ENCODE data around the gene PNPLA5. TPM values are rescaled to one million over a fixed set of nuclear protein-coding genes. Genes with fewer than 3 reads are reported as not detected.
A peak's percentile ranks its signal among the peaks of the same experiment; 100 is the strongest.

PNPLA5 gene
- total RNA-seq, 1 donor from 2014 or later, result not detected

DNA sequence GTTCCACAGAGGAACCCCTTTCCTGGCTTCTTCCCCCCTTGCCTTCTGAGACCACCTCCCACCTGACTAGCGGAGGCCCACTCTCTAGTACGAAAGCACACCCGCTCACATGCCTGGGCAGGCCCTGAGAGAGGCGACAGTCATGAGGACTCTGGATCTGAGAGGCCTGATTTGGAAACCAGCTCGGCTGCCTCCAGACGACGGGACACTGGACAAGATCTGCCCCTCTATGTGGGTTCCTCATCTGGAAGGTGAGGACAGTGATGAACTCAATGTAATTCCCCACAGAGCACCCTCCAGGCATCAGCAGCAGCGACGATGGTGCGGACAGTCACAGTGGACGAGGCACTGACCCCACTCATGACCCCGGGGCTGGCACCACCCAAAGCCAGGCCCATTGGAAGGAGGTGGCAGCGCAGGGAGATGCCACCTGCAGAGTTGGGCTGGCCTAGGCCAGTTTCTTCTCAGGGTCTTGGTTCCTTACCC is 37.0 kb downstream of the PNPLA5 start:
- no peak for DNase-seq (ENCODE audit: low read depth in 2 of 2)

GRCh38 chr22:43854121-43854785 is 37.6 kb downstream of the PNPLA5 start:
- DNase-seq (ENCODE audit: low read depth in 2 of 2), result no peak

DNA sequence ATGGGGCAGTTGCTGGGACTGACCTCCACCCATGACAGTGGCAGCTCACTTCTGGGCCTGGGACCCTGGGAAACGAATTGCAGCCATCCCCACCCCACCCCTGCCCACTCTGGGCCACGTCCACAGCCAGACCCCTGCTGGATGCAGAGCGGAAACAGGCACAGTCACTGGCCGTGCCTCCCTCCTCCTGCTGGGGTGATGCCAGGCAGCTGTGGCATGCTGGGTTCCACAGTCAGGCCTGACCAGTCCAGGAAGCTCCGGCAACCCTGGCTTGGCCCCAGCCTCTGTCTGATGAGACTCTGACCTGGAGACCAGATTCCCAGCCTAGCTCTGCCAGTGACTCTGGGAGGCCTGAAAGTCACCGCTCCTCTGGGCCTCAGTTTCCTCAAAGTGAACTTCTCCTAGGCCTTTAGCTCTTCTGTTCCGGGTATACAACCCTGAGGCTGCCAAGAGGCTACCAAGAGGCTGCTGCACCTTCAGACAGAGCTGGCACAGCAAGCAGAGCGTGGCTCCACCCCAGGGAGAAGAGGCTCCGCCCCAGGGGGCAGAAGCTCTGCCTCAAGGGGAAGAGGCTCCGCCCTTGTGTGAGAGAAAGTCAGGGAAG is 38.4 kb downstream of the PNPLA5 start:
- DNase-seq (ENCODE audit: low read depth in 2 of 2), result no peak

- DNase-seq (ENCODE audit: low read depth in 2 of 2), result no peak
Measured at GRCh38 chr22:43852573-43853327, 39.1 kb downstream of the PNPLA5 start.

- DNase-seq (ENCODE audit: low read depth in 2 of 2), result no peak
Measured at GRCh38 chr22:43851979-43852307, 39.9 kb downstream of the PNPLA5 start.

DNA sequence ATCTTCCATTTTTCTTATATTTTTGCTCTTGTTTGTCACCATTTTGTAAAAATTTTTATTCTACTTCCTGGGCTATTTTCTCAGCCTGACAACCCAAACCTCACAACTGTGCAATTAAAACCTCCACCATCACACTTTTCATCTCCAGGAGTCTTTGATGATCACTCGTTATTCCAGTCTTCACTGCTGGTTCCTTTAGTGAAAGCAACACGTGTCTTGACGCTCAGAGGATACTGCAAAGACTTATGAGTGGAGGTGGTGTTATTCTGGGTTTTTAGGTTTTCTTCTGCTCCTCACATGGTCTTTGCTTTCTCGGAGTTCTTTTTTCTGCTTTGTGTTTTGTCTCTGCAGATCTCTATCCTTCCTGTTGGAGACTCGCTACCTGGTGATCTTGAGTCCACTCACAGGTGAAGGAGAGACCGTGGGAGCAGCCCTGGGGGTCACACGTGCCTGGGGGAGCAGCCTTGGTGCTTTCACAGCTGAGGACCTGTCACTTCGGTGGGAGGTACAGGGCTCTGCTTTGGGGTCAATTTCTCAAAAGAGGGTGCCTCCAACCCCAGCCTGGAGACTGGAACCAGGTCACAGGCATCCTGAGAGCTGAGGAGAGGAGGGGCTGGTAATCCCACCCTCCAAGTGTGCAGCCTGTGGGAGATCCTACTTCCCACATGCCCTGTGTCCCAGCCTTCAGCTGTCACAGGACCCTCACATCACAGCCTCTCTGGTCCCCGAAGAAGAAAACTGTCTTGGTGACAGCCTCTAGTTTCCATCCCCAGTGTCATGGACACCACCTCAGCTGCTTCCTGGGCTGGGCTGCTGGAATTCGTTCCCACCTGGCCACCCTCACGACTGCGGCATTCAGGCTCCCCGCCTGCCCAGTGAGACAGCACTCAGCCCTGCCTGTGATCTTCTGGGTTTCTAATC is 40.5 kb downstream of the PNPLA5 start:
- DNase-seq (ENCODE audit: low read depth in 2 of 2), result no peak

GRCh38 chr22:43850529-43850928 is 41.3 kb downstream of the PNPLA5 start:
- DNase-seq (ENCODE audit: low read depth in 2 of 2), result no peak

- no peak for DNase-seq (ENCODE audit: low read depth in 2 of 2)
Measured at GRCh38 chr22:43849731-43850130, 42.1 kb downstream of the PNPLA5 start.

DNA sequence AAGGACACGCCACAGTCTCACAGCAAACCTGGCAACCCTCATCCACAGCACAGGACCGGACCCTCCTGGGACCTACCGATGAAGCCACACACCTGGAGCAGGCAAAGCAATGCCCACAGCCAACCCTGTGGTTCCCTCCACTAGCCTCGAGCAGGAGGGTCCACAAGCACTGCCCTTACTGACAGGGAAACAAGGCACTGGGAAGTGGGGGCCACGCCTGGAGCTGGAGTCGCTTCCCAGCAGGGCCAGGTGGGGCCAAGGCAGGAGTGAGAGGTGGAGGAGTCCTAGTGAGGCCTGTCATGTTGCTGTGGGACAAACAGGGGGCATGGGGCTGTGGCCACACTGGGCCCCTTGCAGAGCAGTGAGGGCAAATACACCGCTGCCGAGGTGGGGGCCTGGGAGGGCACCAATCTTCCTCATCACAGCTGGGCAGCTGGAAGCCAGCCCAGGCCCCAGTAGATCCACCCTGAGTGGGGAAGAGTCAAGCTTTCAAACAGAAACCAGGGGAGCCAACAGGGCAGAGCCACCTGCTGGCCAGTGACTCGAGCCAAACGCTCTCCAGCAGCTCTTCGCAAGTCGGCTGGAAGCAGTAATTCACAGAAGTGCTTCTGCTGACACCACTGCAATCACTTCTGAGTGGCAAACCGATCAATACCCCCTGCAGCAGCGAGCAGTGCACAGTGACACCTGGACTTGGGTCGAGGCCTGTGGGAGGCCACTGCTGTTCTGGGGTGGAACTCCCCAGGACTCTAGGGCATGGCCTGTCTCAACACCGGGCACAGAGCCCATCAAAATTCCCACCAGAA is 43.2 kb downstream of the PNPLA5 start:
- peak; percentile 20 to 63 for DNase-seq (ENCODE audit: low read depth in 2 of 2)

GRCh38 chr22:43847376-43848289 is 44.2 kb downstream of the PNPLA5 start:
- no peak for DNase-seq (ENCODE audit: low read depth in 2 of 2)

GRCh38 chr22:43846966-43847365 is 44.8 kb downstream of the PNPLA5 start:
- DNase-seq (ENCODE audit: low read depth in 2 of 2), result no peak

DNA sequence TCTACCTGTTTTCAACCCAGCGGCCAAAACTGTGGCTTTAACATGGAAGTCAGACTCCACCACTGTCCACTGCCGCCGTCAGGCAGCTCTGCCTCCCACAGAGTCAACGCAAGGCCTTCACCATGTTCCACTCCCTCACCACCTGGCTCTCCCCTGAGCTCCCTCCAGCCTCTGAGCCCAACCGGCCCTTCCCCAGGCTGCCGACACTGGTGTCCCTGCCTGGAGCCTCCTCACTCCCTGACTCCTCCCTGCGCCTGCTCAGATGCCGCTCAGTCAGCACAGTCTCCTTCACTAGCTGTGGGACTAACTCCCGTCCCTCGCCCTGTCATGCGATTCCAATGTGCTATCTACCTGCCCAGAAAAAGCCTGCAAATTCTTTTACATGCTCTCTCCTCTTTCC is 45.8 kb downstream of the PNPLA5 start:
- no peak for DNase-seq (ENCODE audit: low read depth in 2 of 2)

DNA sequence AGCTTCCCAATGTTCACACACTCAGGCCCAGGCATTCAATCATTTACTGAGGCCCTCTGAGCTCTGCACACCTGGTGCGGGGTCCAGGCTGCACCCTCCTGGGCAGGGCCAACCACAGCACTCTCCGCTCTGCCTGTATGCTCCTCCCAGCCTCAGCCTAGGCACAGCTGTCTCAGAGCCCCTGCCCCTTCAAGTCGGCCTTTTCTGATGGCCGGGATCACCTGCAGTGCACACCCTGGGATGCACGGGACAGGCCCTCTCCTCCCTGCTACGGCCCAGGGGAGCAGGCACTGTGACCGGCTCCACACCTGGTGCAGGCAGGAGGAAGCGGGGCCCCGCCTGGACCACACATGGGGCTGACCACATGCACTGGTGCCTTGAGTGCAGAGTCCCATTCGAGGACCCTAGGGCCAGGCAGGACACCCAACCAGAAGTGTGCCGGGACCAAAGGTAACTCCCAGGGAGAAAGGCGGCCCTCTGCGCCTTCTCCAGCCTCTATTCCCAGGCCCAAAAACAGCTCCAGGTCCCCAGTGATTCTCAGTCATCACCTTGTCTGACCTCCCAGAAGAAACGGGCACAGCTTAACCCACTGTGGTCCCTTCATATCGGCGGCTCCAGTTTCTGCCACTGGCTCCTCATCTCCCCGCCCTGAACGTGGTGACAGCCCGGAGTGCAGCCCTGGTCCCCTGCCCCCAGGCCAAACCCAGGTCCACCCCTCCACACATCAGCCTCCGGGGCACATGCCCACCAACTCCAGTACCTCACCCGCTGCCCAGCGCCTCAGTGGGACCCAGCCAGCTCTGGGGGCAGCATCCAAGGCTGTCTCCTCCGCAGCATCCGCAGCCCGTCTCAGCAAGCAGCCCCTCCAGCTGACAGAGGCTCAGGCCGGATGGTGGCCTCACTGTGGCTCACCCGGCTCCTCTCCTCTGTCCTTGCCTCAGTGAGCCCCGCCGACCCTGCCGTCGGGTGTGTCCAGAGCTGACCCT is 47.0 kb downstream of the PNPLA5 start:
- DNase-seq (ENCODE audit: low read depth in 2 of 2), result no peak

DNA sequence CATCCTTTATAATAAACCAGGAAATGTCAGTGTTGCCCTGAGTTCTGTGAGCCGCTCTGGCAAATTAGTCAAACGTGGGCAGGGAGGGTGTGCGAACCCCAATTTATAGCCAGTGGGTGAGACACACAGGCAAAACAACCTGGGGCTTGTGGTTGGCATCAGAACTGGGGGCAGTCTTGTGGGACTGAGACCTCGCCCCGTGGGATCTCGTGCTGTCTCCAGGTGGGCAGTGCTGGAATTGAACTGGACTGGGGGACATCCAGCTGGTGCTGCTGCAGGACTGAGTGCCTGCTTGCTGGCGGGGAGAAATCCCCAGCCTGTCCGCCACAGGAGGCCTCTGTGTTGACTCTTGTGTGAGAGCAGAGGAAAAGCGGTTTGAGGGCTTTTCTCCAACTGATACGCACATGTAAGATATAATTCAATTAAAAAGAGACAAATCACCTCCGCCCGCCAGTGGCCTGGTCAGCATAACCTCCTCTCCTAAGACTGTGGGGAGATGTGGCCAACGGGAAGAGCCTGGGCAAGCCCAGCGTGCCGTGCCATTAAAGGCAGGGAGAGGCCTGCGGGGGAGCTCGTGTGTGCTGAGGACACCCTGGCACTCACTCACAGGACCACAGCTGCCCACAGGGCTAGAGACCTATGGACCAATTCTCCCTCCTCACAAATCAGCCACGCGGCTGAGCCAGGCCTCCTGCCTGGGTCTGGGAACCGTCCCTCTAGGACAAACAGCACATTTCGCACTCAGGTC is 47.9 kb downstream of the PNPLA5 start:
- no peak for DNase-seq (ENCODE audit: low read depth in 2 of 2)

GRCh38 chr22:43841742-43842141 is 50.1 kb downstream of the PNPLA5 start:
- no peak for DNase-seq (ENCODE audit: low read depth in 2 of 2)

DNA sequence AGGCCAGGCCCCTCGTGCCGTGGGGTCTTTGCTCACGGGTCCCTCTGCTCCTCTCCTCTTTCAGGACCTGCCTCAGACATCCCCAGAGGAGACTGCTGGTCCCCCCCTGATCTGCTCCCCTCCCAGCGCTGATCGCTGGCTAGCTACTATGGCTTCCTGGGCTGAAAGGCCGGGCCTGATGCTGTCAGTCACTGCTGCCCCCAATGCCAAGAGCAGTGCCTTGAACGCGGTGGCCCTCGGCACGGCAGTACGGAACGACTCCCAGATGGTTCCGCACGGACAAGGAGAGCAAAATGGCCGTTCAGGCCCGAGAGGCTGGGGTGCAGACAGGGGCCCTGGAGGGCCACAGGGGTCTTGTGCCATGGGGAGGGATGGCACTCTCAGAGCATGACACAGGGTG is 51.0 kb downstream of the PNPLA5 start:
- DNase-seq (ENCODE audit: low read depth in 2 of 2), result no peak

DNA sequence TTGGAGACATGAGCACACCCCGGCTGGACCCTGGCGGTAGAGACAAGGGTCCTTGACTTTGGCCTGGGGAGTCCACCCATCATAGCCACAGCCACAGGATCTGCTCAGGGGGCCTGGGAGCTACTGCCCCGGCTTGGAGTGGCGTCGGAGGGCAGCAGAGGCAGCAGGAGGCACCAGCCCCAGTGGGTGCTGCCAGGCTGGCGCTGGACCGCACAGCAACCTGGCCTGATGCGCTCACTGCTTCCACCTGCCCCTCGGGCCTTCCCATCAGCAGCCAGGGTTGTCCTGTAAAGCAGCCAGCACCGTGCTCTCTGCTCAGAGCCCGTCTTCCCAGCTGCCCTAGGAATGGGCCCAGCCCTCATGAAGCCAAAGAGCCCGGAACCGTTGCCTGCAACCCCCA is 51.4 kb downstream of the PNPLA5 start:
- no peak for DNase-seq (ENCODE audit: low read depth in 2 of 2)

- no peak for DNase-seq (ENCODE audit: low read depth in 2 of 2)
Measured at GRCh38 chr22:43839781-43840180, 52.0 kb downstream of the PNPLA5 start.
